GM19035 (cell line): Measurements from ENCODE around the gene ARL8B.
A peak's percentile ranks its signal among the peaks of the same experiment; 100 is the strongest.

ENCODE experiments used
- ATAC-seq: cut with Tn5 transposase; IDR thresholded peaks from one replicate; pipeline ENCODE4 v1.9.1; 2021; ENCODE audit not compliant: unreplicated experiment

Gene ARL8B

DNA sequence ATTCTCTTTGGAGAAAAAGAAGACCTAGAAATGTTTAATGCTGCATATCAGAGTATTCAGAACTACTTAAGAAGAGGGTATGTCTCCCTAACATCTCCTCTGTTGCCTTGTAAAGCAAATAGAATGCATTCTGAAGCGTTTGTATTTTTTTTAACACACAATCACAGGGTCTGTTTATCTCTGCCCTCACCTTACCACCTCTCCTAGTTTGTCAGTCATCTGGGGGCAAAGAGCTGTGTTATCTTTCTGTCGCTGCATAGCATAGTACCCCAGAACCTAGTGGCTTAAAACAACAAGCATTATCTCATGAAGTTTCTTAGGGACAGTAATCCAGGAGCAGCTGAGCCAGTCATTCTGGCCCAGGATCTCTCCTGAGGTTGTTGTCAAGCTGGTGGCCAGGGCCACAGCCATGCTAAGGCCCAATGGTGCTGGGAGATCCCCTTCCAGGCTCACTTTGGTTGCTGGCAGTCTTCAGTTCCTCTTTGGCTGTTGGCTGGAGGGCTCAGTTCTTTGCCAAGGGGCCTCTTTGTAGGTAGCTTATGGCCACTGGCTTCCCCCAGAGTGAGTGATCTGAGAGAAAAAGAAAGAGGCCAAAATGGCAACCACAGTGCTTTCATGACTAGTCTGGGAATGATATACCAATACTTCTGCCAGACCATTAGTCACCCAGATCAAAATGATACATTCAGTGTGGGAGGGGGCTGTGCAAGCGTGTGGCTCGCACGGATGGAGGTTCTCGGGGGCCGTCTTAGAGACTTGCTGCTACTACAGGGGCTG, 83.3 kb downstream of the ARL8B start:
- ATAC-seq: peak; percentile 99

DNA sequence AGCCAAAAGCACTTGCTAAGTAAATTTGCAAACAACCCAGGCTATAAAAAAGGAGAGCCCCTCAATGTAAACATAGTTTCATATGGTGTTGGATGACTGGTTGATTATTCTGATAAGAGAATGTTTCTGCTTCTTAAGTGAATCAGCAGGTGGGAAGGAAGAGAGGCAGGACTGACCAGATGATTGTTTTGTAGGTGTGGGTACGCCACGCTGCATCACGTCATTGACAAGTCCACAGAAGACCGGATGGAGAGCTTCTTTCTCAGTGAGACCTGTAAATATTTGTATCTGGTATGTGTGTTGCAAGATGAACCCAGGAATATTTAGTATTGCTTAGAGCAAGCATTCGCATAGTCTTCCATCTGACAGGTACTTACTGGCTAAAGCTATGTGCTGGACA, 88.8 kb downstream of the ARL8B start:
- no peak for ATAC-seq

DNA sequence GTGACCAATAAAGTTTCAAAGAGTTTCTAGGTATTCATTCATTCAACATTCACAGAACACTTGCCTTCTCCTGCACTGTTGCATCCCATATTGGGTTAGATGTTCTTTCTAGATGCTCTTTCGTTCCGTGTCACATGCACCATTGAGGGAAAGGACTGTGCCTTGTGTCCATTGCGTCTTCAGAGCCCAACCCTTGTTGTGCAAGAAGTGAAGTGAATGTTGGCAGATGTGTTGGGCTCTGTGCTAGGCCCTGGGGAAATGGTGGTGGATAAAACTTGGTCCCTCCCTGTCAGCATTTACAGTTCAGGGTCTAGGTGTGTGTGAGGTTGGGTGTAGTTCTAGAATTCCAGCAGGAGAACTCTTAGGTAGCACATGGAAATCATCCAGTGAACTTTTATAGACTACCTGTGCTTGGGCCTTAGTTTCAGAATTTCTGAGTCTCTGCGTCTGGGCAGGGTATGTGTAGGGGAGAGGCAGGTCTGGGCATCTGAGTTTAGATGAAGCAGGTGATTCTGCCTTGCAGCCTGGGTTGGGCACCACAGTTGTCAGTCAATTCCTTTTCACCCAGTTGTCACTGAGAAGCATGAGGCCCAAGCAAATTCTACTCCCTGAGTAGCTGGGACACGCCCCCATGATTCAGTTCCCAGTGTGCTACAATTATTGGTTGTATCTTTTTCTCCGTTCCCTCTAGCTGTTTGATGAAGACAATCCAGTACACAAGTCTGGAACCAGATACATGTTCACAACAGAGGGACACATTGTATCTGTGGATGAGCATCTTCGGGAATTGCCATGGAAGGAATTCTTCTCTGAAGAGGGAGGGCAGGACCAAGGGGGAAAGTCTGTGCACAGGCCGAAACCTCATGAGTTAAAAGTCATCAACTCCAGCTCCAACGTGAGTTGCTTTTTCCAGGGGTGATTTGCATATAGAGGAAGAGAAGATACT, 90.8 kb downstream of the ARL8B start:
- no peak for ATAC-seq

DNA sequence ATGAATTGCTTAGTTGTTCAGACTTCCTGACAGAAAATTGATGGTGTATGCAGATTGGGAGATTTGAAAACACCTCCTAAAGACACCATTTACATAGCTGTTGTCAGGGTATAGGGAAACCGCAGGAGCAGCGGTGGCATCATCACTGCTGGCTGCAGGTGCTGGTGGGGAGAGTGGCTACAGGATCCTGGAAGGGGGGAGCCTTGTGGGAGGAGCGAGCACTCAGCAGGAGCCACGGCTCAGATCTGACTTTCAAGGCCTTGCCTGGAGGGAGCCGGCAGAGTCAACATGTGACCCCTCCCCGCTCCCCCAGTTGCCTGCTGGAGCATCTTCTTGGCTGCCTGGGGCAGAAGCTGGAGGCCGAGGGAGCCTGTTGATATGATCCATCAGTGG, 91.5 kb downstream of the ARL8B start:
- no peak for ATAC-seq

DNA sequence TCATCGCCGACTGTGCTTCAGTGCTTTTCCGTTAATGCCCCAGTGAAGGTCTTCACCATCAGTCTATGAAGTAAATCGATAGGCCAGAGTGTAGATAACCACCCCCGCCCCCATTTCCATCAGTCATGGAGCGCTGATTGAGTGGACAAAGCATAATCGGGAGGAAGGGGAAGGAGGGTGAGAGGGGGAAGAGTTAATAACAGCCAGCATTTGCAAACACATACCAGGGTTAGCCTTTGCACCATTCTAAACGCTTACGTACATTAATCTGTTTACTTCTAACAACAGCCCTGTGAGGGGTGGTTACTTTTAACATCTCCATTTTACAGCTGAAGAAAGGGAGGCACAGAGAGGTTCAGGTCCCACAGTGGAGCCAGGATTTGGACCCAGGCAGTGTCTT, 92.3 kb downstream of the ARL8B start:
- ATAC-seq: no peak

DNA sequence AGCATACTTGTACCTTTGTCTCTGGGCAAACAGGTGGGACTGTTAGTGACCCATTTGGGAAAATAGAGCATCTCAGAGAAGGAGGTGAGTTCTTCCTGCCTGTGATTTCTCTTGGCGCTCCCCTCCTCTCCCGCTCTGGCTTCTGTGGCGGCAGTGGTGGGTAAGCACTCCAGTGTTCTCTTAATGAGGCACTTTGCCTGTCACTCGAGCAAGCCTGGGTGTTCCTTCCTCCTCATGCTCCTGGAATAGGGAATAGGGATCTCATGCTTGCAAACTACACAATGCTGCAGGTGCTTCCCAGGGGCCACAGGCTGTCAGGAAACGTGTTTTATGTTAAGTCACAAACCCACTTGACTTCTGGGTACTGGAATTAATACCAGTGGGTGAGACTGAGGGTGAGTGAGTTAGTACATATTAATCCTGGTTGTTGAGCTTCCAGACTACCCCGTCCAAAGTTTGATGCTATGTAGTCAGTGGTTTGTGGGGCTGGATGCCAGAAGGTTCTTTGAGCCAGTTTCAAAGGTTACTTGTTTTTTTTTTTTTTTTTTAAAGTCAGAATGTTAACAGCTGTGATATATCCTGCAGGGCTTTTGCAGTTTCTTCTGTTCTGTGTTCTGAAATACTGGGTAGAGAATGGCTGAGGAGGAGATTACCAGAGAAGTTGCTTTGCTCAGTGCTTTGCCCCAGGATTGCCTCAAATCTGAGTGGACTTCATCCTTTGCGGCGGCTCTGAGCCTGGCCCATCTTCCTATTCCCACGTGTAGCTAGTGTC, 95.9 kb downstream of the ARL8B start:
- ATAC-seq: no peak

DNA sequence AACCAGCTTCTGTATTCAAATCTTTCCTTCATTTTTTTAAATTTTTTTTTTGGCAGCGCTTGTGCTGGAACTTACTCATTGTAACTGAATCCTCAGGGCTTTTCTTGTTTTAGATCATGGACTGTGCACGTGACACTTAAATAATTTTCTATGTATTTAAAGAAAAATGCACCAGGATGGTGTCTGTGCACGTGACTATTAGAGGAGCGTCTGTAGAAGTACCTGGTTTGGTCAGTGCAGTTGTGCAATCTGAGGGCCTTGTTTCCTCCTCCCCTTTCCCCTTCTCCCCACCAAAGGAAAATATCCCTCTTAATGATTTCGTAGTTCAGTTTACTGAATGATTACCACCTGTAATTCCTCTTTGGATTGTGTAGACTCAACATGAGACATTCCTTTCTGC, 96.7 kb downstream of the ARL8B start:
- no peak for ATAC-seq

DNA sequence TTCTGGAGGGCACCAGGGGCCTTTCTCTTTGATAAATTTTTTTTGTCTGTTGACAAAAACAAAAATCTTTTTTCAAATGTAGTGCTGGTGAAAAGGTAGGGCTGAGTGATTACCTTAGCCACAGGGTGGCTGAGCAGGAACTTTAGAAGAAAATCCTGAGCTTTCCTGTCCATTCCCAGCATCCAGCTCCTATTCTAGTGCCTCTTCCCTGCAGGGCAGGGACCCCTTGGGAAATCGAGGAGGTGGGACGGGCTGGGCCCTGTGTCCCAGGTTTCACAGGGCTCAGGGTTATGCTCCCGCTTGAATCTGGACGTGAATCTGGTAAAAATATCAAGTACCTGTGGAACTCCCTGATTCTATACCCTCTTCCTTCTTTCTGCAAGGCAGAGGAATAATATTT, 97.1 kb downstream of the ARL8B start:
- no peak for ATAC-seq

DNA sequence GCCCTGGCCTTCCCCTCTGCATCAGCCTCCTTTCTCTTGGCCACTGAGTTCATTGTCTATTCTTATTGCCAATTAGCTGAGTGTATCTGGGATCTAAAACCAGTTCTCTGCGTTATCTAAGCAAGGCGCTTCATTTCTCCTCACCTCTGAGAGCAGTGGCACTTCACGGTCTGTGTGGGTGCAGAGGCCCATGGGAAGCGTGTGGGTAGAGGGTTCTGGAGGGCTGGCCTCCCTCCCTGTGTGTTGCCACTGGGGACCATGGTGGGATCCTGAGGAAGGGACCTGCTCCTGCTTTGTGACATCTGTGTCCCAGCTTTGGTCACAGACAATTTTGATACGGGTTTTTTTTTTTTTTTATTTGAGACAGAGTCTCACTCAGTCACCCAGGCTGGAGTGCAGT, 98.1 kb downstream of the ARL8B start:
- ATAC-seq: no peak

DNA sequence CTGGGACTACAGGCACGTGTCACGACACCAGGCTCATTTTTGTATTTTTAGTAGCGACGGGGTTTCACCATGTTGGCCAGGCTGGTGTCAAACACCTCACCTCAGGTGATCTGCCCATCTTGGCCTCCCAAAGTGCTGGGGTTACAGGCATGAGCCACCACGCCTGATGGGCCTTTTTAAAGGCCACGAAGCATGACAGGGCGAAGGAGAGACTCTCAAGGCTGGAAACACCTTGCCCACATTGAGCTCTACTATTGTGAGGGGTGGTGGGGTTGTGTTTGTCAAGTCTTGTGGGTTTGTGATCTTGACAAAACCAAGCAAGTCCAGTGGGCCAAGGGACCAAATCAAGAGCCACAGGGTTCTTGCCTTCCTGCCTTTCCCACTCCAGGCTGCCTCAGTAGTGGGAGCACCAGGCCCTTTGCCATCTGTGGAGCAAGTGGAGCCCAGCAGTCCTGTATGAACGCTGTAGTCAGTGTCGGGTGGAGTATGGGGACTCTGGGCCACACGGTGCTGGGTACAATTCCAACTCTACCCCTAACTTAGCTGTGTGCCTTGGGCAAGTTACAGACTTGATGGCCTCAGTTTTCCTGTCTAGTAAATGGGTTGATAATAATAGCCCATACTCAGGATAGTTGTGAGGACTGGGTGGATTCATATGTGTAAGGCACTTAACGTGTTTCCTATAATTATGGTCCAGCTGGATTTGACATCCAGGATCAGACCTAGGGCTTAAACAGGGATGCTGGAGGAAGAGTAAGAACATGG, 98.8 kb downstream of the ARL8B start:
- ATAC-seq: no peak

DNA sequence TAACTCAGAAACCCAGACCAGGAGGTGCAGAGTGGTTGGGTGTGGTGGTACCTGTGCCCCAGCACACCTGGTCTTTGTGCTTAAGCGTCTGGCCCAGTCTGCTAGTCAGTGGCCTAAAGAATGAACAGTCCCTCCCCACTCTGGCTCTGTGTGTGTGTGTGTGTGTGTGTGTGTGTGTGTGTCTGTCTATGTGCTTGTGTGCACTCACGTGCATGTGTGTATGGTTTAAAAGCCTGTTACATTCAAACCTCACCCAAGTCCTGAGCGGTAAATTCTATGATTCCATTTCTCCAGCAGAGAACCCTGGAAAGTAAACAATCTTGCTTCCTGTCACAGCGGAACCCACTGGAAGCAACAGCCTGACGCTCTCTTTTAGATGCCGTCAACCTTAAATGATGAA, 99.6 kb downstream of the ARL8B start:
- ATAC-seq: no peak

DNA sequence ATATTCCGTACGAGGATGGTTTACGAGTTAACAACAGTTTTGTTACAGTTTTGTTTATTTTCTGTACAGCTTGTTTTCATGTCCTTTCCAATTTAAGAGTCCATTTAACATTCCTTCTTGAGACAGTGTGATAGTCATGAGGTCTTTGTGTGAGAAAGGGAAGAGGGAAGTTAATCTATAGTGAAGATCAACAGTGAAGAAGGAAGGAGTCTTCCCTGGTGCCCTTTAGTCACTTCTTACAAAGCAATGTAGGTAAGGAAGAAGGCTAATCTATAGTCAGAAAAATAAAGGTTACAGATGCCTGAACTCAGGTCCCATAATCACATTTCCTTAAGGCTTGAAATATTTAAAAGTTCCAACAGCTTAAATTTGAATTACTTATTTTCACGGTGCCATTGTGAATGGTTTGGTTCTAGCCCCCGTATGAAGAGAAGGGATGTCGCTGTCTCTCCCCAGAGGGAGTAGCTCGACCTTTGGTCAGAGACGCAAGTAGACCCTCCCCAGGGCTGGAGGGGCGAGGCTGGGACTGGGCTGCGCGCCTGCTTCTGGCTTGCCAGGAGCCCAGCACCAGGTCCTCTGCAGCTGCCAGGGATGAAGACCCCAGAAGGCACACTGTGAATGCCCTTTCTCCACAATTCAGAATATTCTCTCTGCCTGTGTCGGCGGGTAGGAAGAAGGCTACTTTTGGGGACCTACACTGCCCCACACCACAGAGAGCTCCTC, 100.4 kb downstream of the ARL8B start:
- no peak for ATAC-seq

DNA sequence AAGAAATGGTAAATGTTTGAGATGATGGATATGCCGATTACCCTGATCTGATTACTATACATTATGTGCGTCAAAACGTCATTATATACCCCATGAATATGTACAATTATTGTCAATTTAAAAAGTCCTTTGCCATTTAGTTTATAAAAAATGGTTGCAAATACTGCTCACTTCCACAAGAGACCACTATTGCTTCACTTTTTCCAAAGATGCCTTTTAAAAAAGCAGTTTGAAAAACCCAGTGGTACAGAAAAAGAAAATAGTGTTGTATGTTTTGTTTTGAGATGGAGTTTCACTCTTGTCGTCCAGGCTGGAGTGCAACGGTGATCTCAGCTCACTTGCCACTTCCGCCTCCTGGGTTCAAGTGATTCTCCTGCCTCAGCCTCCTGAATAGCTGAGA, 104.7 kb downstream of the ARL8B start:
- ATAC-seq: no peak

DNA sequence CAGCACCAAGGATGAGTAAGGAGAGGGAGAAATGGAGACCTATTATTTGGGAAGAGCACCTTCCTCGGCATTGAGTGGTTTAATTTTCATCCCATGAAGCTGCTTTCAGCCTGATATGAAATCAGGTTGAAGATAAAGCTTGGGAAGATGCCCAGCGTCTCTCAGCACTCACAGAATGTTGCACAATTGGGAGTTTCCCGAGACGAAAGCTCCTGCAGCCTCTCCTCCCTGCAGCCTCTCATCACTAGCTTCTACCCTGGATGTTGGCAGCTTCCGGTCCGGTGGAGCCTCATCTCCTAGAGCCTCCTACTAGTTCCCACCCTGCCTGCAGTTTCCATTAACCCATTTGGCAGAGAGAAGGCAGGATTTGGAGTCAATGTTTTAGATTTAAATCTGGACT, 105.7 kb downstream of the ARL8B start:
- no peak for ATAC-seq

DNA sequence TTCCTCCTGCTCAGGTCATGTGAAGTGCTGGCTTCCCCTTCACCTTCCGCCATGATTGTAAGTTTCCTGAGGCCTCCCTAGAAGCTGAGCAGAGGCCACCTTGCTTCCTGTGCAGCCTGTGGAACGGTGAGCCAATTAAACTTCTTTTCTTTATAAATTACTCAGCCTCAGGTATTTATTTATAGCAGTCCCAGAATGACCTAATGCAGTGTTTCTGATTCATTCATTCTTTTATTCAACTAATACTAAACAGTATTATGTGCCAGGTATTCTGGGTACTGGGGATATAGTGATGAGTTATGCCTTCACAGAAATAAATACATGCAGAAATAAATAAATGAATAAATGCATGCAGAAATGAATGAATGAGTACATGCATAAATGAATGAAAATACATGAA, 107.3 kb downstream of the ARL8B start:
- no peak for ATAC-seq
